ENCODE data around the gene RNF157.
"Not testable (repeated sequence)": the region's sequence is repeated elsewhere in the genome, so short reads cannot be mapped to it uniquely, and the experiment has no call there.

The RNF157 gene

DNA sequence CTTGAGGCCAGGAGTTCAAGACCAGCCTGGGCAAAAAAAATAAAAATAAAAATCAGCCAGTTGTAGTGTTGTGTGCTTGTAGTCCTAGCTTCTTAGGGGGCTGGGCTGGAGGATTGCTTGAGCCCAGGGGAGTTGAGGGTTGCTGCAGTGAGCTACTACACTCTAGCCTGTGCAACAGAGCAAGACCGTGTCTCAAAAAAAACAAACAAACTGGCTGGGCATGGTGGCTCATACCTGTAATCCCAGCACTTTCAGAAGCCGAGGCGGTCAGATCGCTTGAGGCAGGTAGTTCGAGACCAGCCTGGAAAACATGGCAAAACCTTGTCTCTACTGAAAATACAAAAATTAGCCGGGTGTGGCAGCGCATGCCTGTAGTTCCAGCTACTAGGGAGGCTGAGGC is 19.9 kb upstream of the RNF157 start:
- no peak overlapping the region for H3K4me3 ChIP-seq (ENCODE audit: low read length)
- no peak for DNase-seq (ENCODE audit: low read depth, low spot score)

DNA sequence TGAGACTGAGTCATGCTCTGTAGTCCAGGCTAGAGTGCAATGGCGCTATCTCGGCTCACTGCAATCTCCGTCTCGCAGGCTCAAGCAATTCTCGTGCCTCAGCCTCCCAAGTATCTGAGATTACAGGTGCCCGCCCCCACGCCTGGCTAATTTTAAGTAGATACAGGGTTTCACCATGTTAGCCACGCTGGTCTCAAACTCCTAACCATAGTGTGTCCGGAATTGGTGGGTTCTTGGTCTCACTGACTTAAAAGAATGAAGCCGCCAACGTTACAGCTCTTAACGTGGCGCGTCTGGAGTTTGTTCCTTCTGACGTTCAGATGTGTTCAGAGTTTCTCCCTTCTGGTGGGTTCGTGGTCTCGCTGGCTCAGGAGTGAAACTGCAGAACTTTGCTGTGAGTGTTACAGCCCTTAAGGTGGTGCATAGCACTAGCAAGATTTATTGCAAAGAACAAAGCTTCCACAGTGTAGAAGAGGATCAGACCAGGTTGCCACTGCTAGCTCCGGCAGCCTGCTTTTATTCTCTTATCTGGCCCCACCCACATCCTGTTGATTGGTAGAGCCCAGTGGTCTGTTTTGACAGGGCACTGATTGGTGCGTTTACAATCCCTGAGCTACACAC is 16.2 kb upstream of the RNF157 start:
- not testable (repeated sequence) for H3K4me3 ChIP-seq (ENCODE audit: low read length)
- DNase-seq (ENCODE audit: low read depth, low spot score) = peak; percentile 51

DNA sequence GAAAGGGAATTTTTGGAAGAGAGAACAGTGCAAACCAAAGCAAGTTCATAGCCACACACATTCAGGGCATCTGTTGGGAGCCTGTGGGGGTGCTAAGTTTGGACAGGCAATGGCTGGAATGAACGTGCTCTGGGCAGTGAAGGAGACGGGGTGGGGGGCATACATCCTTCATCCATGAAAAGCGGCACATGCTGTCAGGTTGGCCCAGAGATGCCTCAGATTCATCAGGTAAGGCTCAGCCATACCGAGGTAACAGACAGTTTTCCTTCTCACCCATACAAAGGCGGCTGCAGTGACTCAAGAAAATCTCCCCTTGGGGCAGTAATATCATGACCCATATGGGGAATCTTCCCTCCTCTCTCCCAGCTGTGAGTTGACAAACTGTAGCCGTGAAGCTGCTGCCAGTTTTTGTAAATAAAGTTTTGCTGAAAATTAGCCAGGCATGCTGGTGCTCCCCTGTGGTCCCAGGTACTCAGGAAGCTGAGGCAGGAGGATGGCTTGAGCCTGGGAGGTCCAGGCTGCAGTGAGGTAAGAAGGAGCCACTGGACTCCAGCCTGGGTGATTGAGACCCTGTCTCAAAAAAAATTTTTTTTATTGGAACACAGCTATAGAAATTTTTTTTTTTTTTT is 15.6 kb upstream of the RNF157 start:
- H3K4me3 ChIP-seq (ENCODE audit: low read length) = no peak overlapping the region
- no peak for DNase-seq (ENCODE audit: low read depth, low spot score)

DNA sequence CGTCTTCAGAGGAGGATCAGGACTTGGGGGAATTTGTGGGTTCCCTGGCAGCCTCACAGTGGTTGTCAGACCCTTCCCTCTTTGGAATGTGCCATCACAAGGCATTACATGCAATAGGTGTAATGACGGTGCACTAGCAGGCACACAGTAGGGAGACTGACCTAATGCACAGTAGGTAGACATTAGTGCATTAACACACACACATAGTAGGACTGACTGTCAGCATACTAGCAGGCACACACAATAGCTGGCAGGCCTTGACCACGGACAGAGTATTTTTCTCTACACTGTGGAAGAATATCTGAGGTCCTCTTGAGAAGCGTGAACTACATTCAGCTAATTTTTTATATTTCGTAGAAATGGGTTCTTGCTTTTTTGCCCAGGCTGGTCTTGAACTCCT is 14.0 kb upstream of the RNF157 start:
- H3K4me3 ChIP-seq (ENCODE audit: low read length) = no peak overlapping the region
- DNase-seq (ENCODE audit: low read depth, low spot score) = no peak

DNA sequence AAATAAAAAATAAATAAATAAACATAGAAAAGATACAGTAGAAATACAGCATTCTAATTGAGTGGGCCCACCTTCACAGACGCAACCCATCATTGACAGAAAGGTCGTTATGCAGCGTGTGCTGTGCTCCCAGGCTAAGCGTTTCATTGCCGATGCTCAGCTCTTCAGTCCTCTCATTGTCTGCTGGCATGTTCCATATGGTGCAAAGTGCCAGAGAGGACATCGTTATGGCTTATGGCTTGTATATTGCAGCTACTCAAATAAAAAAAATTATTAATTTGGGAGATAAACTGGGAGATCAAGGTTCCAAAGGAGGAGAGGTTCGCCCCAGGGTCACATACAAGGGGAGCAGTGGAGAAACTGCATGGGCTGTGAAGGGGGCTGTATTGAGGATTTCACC is 13.5 kb upstream of the RNF157 start:
- no peak overlapping the region for H3K4me3 ChIP-seq (ENCODE audit: low read length)
- DNase-seq (ENCODE audit: low read depth, low spot score) = no peak

DNA sequence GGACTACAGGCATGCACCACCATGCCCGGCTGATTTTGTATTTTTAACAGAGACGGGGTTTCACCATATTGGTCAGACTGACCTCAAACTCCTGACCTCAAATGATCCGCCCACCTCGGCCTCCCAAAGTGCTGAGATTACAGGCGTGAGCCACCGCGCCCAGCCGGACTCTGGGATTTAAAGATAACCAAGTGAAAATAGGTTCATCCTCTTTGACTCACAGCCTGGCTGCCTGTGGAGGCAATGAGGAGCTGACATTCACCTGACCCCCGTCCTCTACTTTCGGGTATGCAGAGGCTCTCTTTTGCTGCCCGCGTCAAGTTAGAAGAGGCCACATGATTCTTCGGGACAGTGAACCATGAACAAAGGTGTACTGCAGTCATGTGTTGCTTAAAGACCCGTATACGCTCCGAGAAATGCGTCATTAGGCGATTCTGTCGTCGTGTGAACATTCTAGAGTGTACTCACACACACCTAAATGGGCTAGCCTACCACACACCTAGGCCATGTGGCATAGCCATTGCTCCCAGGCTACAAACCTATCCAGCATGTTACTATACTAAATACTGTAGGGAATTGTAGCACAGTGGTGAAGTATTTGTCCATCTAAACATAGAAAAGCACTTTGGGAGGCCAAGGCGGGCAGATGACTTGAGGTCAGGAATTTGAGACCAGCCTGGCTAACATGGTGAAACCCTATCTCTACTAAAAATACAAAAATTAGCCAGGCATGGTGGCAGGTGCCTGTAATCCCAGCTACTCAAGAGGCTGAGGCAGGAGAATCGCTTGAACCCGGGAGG is 12.9 kb upstream of the RNF157 start:
- DNase-seq (ENCODE audit: low read depth, low spot score); H3K4me3 ChIP-seq (ENCODE audit: low read length): not testable (repeated sequence)

- DNase-seq (ENCODE audit: low read depth, low spot score) = no peak
- H3K4me3 ChIP-seq (ENCODE audit: low read length) = no peak overlapping the region
Observed at GRCh38 chr17:76252040-76252954, 12.0 kb upstream of the RNF157 start.

DNA sequence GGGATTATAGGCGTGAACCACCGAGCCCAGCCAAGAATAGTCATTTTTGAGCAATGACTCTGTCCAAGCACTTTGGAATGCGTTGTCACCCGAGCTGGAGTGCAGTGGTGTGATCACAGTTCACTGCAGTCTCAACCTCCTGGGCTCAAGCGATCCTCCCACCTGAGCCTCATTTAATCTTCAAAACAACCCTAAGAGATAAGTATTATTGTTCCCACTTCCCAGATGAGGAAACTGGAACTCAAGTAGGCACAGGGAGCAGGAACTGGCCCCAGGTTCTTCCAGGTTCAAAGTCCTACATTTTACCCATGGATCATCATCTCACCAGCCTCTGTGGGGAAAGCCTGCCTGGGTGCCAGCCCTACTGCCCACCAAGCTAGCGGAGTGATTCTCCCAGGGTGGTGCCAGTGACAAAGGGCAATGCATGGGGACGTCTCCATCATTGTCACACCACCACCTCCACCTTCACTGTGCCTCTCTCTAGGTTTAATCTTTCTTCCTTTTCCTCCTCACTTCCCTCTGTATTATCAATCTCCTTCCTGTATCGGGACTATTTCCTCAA is 11.3 kb upstream of the RNF157 start:
- DNase-seq (ENCODE audit: low read depth, low spot score) = no peak
- H3K4me3 ChIP-seq (ENCODE audit: low read length) = no peak overlapping the region

DNA sequence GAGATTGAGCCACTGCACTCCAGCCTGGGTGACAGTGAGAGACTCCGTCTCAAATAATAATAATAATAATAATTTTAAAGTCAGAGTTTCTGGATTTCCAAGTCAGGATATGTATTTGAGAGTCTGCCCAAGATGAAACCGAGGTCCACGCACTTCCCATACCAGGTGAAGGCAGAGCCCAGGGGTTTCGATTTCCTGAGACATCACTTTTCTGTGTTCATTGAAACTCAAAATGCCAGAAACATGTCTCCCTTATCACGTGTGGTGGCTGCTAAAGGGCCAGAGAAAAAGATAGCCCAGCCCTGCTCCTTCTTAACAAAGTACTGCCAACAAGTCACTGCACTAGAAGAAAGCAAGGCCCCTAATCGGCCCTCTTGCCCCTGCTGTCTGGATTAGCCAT is 9.8 kb upstream of the RNF157 start:
- no peak overlapping the region for H3K4me3 ChIP-seq (ENCODE audit: low read length)

DNA sequence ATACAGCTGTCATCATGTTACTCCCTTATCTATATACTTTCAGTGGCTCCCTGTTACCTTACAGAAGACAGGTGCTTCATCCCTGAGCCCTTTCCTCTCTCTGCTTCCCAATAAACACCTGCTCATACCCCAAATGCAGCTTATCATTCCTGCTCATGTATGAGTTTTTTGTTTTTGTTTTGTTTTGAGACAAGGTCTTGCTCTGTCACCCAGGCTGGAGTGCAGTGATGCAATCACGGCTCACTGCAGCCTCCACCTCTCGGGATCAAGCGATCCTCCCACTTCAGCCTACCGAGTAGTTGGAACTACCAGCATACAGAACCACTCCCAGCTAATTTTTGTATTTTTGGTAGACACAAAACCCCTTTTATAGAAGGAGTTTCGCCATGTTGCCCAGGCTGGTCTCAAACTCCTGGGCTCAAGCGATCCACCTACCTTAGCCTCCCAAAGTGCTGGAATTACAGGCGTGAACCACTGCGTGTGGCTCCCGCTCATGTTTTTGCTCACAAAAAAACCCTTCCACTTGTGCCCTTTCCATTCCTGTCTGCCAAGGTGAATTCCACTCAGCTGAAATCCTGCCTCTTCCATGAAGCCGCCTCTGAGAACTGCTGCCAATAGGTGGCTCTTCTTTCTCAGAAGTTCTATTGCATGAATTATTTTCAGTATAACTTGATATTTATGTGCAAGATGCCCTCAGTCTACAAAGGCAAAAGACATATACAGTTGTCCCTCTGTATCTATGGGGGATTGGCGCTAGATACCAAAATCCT is 7.9 kb upstream of the RNF157 start:
- no peak overlapping the region for H3K4me3 ChIP-seq (ENCODE audit: low read length)
- DNase-seq (ENCODE audit: low read depth, low spot score) = no peak

More for the DNA sequence above, 9.8 kb upstream of the RNF157 start:
- DNase-seq (ENCODE audit: low read depth, low spot score) = no peak

DNA sequence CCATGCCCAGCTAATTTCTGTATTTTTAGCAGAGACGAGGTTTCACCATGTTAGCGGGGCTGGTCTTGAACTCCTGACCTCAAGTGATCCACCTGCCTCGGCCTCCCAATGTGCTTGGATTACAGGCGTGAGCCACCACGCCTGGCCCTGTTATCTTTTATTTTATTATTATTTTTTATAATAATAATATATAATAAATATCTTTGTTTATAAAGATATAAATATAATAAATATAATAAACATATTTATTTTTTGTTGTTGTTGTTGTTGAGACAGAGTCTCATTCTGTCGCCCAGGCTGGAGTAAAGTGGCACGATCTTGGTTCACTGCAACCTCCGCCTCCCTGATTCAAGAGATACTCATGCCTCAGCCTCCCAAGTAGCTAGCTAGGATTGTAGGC is 7.0 kb upstream of the RNF157 start:
- DNase-seq (ENCODE audit: low read depth, low spot score) = no peak
- no peak overlapping the region for H3K4me3 ChIP-seq (ENCODE audit: low read length)

DNA sequence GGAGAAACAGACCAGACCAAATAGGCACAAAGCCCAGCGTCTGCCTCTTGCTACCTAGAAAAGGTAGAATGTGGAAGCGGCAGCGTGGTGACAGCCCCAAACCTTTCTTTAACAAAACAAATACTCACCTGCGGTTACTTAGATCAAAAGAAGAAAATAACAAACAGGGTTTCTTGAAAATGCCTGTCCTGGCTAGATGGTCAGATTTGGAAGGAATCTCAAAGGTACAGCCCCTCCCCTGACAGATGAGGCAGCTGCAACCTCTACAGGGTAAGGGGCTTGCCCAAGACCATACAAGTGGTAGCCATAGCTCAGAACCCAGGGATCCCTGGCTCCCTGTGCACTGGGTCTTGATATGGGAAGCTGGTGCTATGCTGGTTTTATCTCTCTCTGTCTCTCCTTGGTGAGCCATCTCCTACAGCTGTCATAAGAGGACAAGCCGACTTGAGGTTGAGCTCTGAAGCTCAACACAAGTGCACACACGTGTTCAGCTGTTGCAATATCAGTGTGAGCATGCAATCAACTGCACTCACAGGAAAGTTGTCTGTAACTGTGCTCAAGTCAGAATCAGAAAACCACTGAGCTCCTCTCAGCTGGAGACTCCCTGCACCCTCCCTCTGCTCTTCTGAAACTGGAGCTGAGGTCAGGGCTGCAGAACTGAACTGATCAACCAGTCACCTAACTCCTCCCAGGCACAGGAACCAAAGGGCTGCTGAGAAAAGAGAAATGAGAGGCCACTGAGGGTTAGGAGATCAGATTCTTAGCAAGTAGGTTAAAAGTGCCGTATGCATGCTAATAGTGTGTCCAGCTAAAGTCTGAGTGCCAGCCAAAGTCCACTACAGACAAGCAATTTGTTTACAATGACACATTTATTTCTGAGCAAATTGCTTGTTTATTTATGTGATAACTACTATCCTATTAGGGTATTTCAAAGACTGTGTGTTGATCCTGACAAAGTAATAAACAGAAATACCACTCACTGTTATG is 6.1 kb upstream of the RNF157 start:
- no peak overlapping the region for H3K4me3 ChIP-seq (ENCODE audit: low read length)
- peak; percentile 67 for DNase-seq (ENCODE audit: low read depth, low spot score)

GRCh38 chr17:76244721-76245120 is 4.4 kb upstream of the RNF157 start:
- H3K4me3 ChIP-seq (ENCODE audit: low read length) = not testable (repeated sequence)

GRCh38 chr17:76243826-76244679 is 3.8 kb upstream of the RNF157 start:
- H3K4me3 ChIP-seq (ENCODE audit: low read length) = no peak overlapping the region

More at GRCh38 chr17:76244721-76245120, 4.4 kb upstream of the RNF157 start:
- DNase-seq (ENCODE audit: low read depth, low spot score) = not testable (repeated sequence)

GRCh38 chr17:76241691-76242255 is 1.5 kb upstream of the RNF157 start:
- no peak for DNase-seq (ENCODE audit: low read depth, low spot score)
- H3K4me3 ChIP-seq (ENCODE audit: low read length) = no peak overlapping the region

More at GRCh38 chr17:76243826-76244679, 3.8 kb upstream of the RNF157 start:
- DNase-seq (ENCODE audit: low read depth, low spot score) = peak; percentile 63

DNA sequence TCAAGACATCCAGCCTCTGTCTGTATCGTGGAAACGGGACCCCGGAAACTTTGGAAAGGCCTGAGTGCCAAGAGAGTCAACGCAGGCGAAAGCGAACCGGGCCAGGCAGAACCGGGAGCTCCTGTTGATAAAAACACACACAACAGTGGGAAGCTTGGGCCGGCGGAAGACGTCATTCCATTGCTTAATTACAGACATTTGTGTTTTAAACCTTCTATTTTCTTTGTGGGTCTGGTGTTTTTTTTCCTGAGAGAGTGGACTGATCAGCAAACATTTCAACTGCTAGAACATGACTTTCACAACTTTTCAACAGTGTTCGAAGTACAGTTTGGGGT is 878 bp upstream of the RNF157 start:
- H3K4me3 ChIP-seq (ENCODE audit: low read length) = peak overlapping the region; percentile 38; the same call in 1 of the 2 replicates
- no peak for DNase-seq (ENCODE audit: low read depth, low spot score)

All from Jurkat, Clone E6-1 (cell line).